Activated gamma-delta T cell (primary cell): ENCODE results near the gene DCAF5.

Source experiments
- DNase-seq: peaks from one replicate; lab custom pipeline; 2025; lab: John Stamatoyannopoulos, UW

DCAF5 gene

GRCh38 chr14:69005432-69006148 lies 147.3 kb downstream of the DCAF5 start:
- no peak for DNase-seq

GRCh38 chr14:69004731-69005431 lies 148.0 kb downstream of the DCAF5 start:
- no peak for DNase-seq

- no peak for DNase-seq
Observed at GRCh38 chr14:69003626-69004025, 149.3 kb downstream of the DCAF5 start.

GRCh38 chr14:69002069-69002468 lies 150.8 kb downstream of the DCAF5 start:
- no peak for DNase-seq

GRCh38 chr14:69001375-69001774 lies 151.5 kb downstream of the DCAF5 start:
- DNase-seq, result no peak
